AG09309 (cell line): ENCODE data around the gene PREX1.

Experiments
- DNase-seq: peaks from one replicate; pipeline ENCODE4 v3.0.0-alpha.2; 2010; ENCODE audit warnings: low read depth
- H3K4me3 ChIP-seq: 2 replicates; pipeline ENCODE4 v1.5.1; 2011; ENCODE audit warnings: mild to moderate bottlenecking, low read depth, low read length, moderate library complexity; ENCODE audit not compliant: control insufficient read depth
- CTCF ChIP-seq: IDR thresholded peaks from 2 replicates; pipeline ENCODE4 v1.5.1; 2011; ENCODE audit warnings: mild to moderate bottlenecking, low read depth, low read length, inconsistent platforms; ENCODE audit not compliant: insufficient read depth, control insufficient read depth; ENCODE audit errors: missing control alignments

PREX1 gene

GRCh38 chr20:48595495-48596333 lies 232.1 kb downstream of the PREX1 start:
- no peak for TF ChIP-seq CTCF
- no peak overlapping the region for H3K4me3 ChIP-seq
- no peak for DNase-seq

GRCh38 chr20:48594533-48594932 lies 233.3 kb downstream of the PREX1 start:
- no peak for DNase-seq
- TF ChIP-seq CTCF, result no peak

GRCh38 chr20:48592107-48592940 lies 235.5 kb downstream of the PREX1 start:
- no peak for DNase-seq
- TF ChIP-seq CTCF, result no peak
- H3K4me3 ChIP-seq, result no peak overlapping the region

More at GRCh38 chr20:48594533-48594932, 233.3 kb downstream of the PREX1 start:
- no peak overlapping the region for H3K4me3 ChIP-seq

- no peak for DNase-seq
These were observed 241.1 kb downstream of the PREX1 start for GRCh38 chr20:48586730-48587129.

GRCh38 chr20:48585061-48585870 lies 242.5 kb downstream of the PREX1 start:
- no peak for DNase-seq

More at GRCh38 chr20:48586730-48587129, 241.1 kb downstream of the PREX1 start:
- TF ChIP-seq CTCF, result no peak
- H3K4me3 ChIP-seq, result no peak overlapping the region

More at GRCh38 chr20:48585061-48585870, 242.5 kb downstream of the PREX1 start:
- no peak overlapping the region for H3K4me3 ChIP-seq
- no peak for TF ChIP-seq CTCF
